Suprapubic skin (tissue), 4 donors: ENCODE data around the gene PRRT3. TPM values are rescaled to one million over a fixed set of nuclear protein-coding genes. Genes with fewer than 3 reads are reported as not detected.
"Not testable (repeated sequence)": the region's sequence is repeated elsewhere in the genome, so short reads cannot be mapped to it uniquely, and the experiment has no call there.

ENCODE experiments used
- DNase-seq, 2 donors: peaks; one replicate each; pipeline ENCODE4 v3.0.0-alpha.2; 2019; ENCODE audit warnings: low spot score in 2 of 2
- H3K27ac ChIP-seq: fragments of 200-600 bp; sonication (generic); one replicate; pipeline ENCODE4 v1.5.1; 2019
- H3K27me3 ChIP-seq: fragments of 200-600 bp; sonication (generic); one replicate; pipeline ENCODE4 v1.5.1; 2019
- H3K36me3 ChIP-seq: fragments of 200-600 bp; sonication (generic); one replicate; pipeline ENCODE4 v1.5.1; 2019
- H3K4me1 ChIP-seq: fragments of 200-600 bp; sonication (generic); one replicate; pipeline ENCODE4 v1.5.1; 2019
- H3K4me3 ChIP-seq: fragments of 200-600 bp; sonication (generic); one replicate; pipeline ENCODE4 v1.5.1; 2019; ENCODE audit warnings: mild to moderate bottlenecking
- H3K9me3 ChIP-seq: fragments of 200-600 bp; sonication (generic); one replicate; pipeline ENCODE4 v1.5.1; 2019
- EP300 ChIP-seq: sonication (generic); formaldehyde crosslinking; IDR thresholded peaks from one replicate; pipeline ENCODE4 v1.6.1; 2017; ENCODE audit warnings: antibody characterized with exemption
- POLR2A ChIP-seq, 2 donors: fragments of 450-650 bp; IDR thresholded peaks; one replicate each; pipeline ENCODE4 v1.6.1; 2017; ENCODE audit warnings: antibody characterized with exemption in 2 of 2, mild to moderate bottlenecking in 2 of 2, moderate library complexity in 2 of 2
- POLR2AphosphoS5 ChIP-seq, 3 donors: sonication (generic); formaldehyde crosslinking; IDR thresholded peaks; one replicate each; pipeline ENCODE4 v1.6.1; 2017; ENCODE audit warnings: antibody characterized with exemption in 3 of 3
- WGBS: methylation state at CpG from one replicate; pipeline ENCODE4 v1.1.5; 2018; 5-methylcytosine and 5-hydroxymethylcytosine counted together
- total RNA-seq, 4 donors: library from RNA; depleted of rRNA; stranded (reverse); fragments of >200 nt; gene quantifications; one replicate each; pipeline ENCODE4 v1.1.0, GENCODE V29; 2016
- TF ChIP-seq, protein P1 (sequence below), 2 donors: fragments of 200-600 bp in 1 of 2; fragments of 450-650 bp in 1 of 2; sonication (generic) in 1 of 2; IDR thresholded peaks; one replicate each; pipeline ENCODE4 v1.5.1; 2016 to 2019; ENCODE audit warnings: antibody characterized with exemption in 2 of 2, mild to moderate bottlenecking in 1 of 2, moderate library complexity in 1 of 2

PRRT3 gene
- total RNA-seq, 4 donors from 2014 or later: 2.5 to 6.1 (median 3.0) TPM

DNA sequence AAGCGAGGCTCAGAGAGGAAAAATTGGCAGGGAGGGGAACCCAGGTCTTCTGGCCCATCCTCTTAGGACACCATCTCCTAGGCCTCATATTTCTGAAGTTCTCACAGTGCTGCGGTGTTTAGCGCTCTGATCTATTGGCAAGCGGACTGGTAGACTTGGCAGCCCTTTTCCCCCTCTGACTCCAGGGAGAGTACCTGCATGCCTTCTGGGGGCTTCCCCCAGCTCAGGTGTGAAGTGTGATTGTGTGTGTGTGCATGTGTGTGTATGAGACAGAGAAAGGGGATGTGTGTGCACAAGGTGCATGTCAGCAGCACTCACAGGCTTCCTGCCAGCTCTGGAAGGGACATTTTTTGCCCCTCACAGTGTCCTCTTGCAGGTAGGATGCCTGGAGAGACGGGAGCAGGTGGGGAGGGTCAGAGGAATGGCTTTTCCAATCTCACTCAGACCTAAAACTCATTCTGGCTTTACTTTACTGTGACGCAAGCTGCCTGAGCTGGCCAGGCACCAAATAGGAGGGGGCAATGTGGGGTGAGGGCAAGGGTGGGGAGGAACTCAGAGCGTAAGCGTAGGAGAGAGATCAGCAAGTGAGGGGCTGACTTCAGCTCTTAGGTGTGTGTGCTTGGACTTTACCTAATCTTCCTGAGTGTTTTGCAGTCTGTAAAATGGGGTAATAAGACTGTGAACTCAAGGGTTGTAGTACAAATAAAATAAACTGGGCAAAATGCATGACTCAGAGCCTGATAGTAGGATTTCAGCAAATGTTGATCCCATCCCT lies 53.6 kb downstream of the PRRT3 start:
- Histone ChIP-seq H3K27ac (peak overlapping the region; percentile 50), H3K27me3 (no peaks in the 10 kb centered on the region), H3K4me1 (peaks cover 48% of the 10 kb centered on the region), H3K4me3 (no peak overlapping the region), H3K36me3 (no peaks in the 10 kb centered on the region), H3K9me3 (no peaks in the 10 kb centered on the region)
- WGBS: 50% methylated on average over 8 of the region's 8 CpGs
- TF ChIP-seq POLR2A (IDR thresholded peaks at IDR 0.05): no peak
- no peak for TF ChIP-seq EP300
- no peak for DNase-seq

DNA sequence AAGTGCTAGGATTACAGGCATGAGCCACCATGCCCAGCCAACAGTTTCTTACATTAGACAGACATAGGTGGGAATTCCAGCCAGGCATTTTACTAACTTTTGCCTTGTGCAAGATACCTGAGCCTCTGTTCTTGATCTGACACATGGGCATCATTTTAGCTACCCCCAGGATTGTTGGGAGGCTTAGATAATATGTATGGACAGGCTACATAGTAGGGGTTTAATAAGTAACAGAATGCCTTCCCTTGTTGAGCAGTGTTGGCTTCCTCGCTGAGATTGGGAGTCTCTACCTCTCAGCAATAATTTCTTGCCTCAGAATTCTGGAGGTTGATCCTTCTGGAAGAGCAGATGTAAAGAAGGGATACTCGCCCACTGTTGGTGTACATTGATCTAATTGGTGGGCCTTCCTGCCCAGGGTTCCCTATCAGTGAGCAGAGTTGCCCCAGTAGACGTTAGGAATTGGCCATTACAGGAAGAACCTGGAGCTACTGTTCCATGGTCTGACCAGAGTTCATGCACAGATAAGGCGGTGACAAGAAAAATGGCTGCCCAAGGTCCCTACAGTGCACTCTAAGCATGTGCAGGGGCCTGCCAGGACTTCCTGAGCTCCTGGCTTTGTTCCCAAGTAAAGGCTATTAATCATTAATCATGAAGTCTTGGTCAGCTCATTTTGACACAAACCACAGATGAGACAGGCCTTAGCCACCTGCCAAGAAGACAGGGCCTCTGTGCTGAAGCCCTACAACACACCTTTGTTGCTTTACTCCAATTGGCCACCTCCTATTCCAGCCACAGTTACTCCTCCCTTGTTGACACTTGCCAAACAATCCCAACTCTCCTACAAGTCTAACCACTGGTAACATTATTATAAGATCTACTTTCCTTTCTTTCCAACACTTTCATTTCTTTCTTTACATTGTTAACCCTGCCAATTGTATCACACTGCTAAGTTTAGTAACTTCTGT lies 54.5 kb downstream of the PRRT3 start:
- DNase-seq: no peak
- peak overlapping the region; percentile 50 for H3K27ac ChIP-seq
- 63% methylated on average over 3 of the region's 4 CpGs for WGBS

DNA sequence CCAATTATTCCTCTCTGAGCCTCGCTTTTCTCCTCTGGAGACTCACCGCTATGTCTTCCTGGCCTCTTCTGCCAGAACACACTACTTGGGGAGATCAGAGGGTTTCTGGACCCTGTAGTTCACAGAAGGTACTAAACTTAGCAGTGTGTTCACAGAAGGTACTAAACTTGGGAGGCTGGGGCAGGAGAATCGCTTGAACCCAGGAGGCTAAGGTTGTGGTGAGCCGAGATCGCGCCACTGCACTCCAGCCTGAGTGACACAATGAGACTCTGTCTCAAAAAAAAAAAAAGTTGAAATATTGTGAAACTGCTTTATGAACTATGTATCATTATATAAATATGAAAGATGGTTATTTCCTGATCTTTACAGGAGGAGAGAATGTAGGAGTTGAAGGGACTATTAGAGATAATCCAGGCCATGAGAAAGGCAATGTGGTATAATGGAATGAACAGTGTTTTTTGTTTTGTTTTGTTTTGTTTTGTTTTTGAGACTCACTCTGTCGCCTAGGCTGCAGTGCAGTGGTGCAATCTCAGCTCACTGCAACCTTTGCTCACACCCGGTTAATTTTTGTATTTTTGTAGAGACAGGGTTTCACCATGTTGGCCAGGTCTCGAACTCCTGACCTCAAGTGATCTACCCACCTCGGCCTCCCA lies 55.3 kb downstream of the PRRT3 start:
- peak overlapping the region; percentile 50 for H3K27ac ChIP-seq
- not testable (repeated sequence) for H3K9me3 ChIP-seq, H3K27me3 ChIP-seq, H3K4me3 ChIP-seq, H3K36me3 ChIP-seq, DNase-seq
- 79% methylated on average over 10 of the region's 10 CpGs for WGBS
- peaks cover 45% of the 10 kb centered on the region for H3K4me1 ChIP-seq

More for the DNA sequence above, 54.5 kb downstream of the PRRT3 start:
- Histone ChIP-seq H3K36me3 (peaks cover 6% of the 10 kb centered on the region), H3K27me3 (no peaks in the 10 kb centered on the region), H3K4me3 (no peak overlapping the region), H3K4me1 (peaks cover 48% of the 10 kb centered on the region), H3K9me3 (no peaks in the 10 kb centered on the region)
- TF ChIP-seq, protein P1, sequence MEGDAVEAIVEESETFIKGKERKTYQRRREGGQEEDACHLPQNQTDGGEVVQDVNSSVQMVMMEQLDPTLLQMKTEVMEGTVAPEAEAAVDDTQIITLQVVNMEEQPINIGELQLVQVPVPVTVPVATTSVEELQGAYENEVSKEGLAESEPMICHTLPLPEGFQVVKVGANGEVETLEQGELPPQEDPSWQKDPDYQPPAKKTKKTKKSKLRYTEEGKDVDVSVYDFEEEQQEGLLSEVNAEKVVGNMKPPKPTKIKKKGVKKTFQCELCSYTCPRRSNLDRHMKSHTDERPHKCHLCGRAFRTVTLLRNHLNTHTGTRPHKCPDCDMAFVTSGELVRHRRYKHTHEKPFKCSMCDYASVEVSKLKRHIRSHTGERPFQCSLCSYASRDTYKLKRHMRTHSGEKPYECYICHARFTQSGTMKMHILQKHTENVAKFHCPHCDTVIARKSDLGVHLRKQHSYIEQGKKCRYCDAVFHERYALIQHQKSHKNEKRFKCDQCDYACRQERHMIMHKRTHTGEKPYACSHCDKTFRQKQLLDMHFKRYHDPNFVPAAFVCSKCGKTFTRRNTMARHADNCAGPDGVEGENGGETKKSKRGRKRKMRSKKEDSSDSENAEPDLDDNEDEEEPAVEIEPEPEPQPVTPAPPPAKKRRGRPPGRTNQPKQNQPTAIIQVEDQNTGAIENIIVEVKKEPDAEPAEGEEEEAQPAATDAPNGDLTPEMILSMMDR (IDR thresholded peaks at IDR 0.05): no peak
- TF ChIP-seq EP300 (no peak), POLR2A (IDR thresholded peaks at IDR 0.05) (no peak), POLR2AphosphoS5 (IDR thresholded peaks at IDR 0.05) (no peak)

DNA sequence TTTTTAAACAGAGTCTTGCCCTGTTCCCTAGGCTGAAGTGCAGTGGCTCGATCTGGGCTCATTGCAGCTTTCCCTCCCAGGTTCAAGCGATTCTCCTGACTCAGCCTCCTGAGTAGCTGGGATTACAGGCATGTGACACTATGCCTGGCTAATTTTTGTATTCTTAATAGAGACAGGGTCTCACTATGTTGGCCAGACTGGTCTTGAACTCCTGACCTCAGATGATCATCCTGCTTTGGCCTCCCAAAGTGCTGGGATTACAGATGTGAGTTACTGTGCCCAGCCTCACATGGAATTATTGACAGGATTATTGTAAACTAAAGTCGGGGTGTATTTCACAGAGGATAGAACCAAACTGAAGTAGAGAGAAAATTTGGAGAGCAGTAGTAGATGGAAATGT lies 56.5 kb downstream of the PRRT3 start:
- H3K4me1 ChIP-seq: peaks cover 56% of the 10 kb centered on the region
- H3K36me3 ChIP-seq, DNase-seq, H3K4me3 ChIP-seq, H3K27me3 ChIP-seq, H3K9me3 ChIP-seq, H3K27ac ChIP-seq: not testable (repeated sequence)
- 96% methylated on average over 3 of the region's 3 CpGs for WGBS

Other genes starting within 250 kb of the PRRT3 start
- 1 to 10 TPM in 2 of 4 donors, under 1 TPM in 2; 0.49 to 3.4 (median 2.1) TPM for gene CPNE9, start 248.6 kb downstream of the PRRT3 start, total RNA-seq
- gene BRPF1, start 220.7 kb downstream of the PRRT3 start, total RNA-seq: 10 to 100 TPM; 24.6 to 35.6 (median 29.4) TPM
- gene OGG1, start 202.5 kb downstream of the PRRT3 start, total RNA-seq: 10 to 100 TPM; 15.7 to 29.6 (median 25.5) TPM
- gene CAMK1, start 182.5 kb downstream of the PRRT3 start, total RNA-seq: 10 to 100 TPM in 1 of 4 donors, 1 to 10 TPM in 3; 3.3 to 13.0 (median 5.2) TPM
- gene TADA3, start 159.9 kb downstream of the PRRT3 start, total RNA-seq: 10 to 100 TPM; 27.6 to 45.0 (median 38.8) TPM
- 100 to 1,000 TPM; 107 to 132 (median 124) TPM for gene ARPC4, start 159.3 kb downstream of the PRRT3 start, total RNA-seq
- 100 to 1,000 TPM in 2 of 4 donors, 10 to 100 TPM in 2; 42.4 to 286 (median 83.3) TPM for gene TTLL3, start 142.1 kb downstream of the PRRT3 start, total RNA-seq
- 10 to 100 TPM; 34.8 to 46.5 (median 42.1) TPM for gene RPUSD3, start 108.4 kb downstream of the PRRT3 start, total RNA-seq
- gene CIDEC, start 72.2 kb downstream of the PRRT3 start, total RNA-seq: 10 to 100 TPM; 12.5 to 34.7 (median 26.1) TPM
- gene JAGN1, start 61.8 kb downstream of the PRRT3 start, total RNA-seq: 10 to 100 TPM; 29.5 to 71.3 (median 49.8) TPM
- gene IL17RE, start 49.6 kb downstream of the PRRT3 start, total RNA-seq: 100 to 1,000 TPM in 1 of 4 donors, 10 to 100 TPM in 3; 49.2 to 116 (median 77.8) TPM
- gene IL17RC, start 35.3 kb downstream of the PRRT3 start, total RNA-seq: 100 to 1,000 TPM in 3 of 4 donors, 10 to 100 TPM in 1; 92.5 to 185 (median 137) TPM
- gene CRELD1, start 18.6 kb downstream of the PRRT3 start, total RNA-seq: 10 to 100 TPM; 18.9 to 46.7 (median 26.0) TPM
- gene EMC3, start 34.4 kb upstream of the PRRT3 start, total RNA-seq: 10 to 100 TPM; 41.8 to 82.1 (median 77.5) TPM
- gene FANCD2, start 74.0 kb upstream of the PRRT3 start, total RNA-seq: 10 to 100 TPM in 2 of 4 donors, 1 to 10 TPM in 2; 4.9 to 23.2 (median 10.5) TPM
- not detected for gene FANCD2OS, start 155.8 kb upstream of the PRRT3 start, total RNA-seq
- 100 to 1,000 TPM in 1 of 4 donors, 10 to 100 TPM in 3; 51.7 to 101 (median 83.9) TPM for gene BRK1, start 163.3 kb upstream of the PRRT3 start, total RNA-seq
- gene VHL, start 189.4 kb upstream of the PRRT3 start, total RNA-seq: 10 to 100 TPM; 36.4 to 49.1 (median 42.8) TPM
- 10 to 100 TPM in 1 of 4 donors, 1 to 10 TPM in 3; 3.6 to 13.6 (median 7.4) TPM for gene IRAK2, start 212.5 kb upstream of the PRRT3 start, total RNA-seq